ENCODE data around the gene RPIA.

Gene RPIA

DNA sequence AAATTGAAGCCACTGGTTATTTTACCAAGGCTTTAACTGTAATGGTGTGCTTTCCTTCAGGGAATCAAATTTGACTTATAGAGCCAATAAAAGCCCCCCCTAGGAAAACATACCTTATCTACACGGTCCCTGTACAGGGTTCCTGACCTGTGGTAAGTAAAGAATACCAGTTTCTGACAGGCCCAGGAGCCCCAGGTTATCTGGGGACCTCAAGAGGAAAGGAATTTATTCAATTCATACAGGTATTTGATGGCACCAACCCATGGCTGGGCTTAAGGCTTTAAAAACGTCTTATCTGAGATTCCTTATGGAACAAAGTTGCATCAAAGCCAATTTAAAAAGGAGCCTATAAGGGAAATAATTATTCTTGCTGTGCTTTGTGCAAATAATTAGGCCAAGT lies 7.0 kb upstream of the RPIA start:
- no peak for DNase-seq (ENCODE audit: low read depth in 1 of 2, low spot score in 1 of 2)

DNA sequence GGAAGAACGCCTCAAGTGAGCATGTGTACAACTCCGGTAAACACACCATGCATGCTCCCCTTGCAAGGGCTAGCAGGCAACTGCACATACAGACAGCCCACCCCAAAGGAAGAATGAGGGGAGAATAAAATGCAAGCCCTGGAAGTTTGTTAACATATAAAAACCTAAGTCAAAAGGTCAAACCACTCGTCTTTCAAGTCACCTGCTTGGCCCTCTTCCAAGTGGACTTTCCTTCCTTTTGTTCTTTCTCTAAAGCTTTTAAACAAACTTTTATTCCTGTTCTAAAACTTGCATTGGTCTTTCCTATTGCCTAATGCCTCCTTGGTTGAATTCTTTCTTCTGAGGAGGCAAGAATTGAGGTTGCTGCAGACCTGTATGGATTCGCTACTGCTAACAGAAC lies 5.2 kb upstream of the RPIA start:
- DNase-seq (ENCODE audit: low read depth in 1 of 2, low spot score in 1 of 2): no peak

DNA sequence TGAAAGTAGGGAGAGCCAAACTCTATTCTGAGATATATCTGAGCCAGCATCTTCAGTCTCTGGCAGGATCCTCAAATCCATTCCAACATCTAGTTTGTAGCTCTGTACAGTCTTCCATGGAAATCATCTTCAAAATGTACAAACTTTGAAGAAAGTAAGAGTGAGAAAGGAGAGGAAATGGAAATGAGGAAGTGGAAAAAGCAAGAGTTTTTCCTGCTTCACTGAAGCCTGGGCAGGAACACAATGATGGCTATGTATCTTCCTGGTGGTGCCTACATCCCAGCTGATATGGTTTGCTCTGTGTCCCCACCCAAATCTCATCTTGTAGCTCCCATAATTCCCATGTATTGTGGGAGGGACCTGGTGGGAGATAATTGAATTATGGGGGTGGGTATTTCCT lies 4.1 kb upstream of the RPIA start:
- DNase-seq (ENCODE audit: low read depth in 1 of 2, low spot score in 1 of 2): no peak

DNA sequence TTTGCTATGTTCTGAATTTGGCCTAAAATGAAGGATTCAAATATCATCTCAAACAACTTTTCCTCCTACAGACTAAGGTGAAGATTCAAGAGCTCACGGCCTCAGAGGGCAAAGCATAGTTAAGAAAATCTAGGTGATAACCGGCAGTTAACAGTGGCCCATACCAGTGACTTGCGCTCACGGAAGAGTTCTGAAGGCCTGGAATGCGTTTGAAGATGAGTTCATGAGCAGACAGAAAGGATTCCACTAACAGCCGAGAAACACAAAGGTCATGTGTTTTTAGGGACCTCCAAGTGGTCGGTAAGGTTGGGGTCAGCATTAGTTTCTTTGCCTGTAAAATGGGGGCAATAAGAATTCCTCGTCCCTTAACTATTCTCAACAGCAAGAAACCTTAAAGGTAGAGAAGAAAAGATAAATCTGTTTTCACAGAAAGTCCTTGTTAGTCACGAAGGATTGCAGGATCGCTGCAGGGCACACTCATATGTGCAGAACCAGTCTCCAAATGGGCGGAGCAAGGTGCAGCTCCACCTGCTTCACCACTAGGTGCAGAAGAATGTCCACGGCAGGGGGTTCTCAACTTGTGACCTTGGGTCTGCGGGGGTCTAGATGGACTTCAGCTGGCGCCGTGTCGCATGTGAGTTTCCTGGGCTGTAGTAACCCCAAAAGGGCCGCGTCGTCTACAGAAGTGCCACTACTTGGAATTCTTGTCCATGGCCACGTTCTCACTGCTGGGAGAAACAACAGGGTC lies 708 bp upstream of the RPIA start:
- peak in 1 of 2 donors; percentile 45 for DNase-seq (ENCODE audit: low read depth in 1 of 2, low spot score in 1 of 2)

DNA sequence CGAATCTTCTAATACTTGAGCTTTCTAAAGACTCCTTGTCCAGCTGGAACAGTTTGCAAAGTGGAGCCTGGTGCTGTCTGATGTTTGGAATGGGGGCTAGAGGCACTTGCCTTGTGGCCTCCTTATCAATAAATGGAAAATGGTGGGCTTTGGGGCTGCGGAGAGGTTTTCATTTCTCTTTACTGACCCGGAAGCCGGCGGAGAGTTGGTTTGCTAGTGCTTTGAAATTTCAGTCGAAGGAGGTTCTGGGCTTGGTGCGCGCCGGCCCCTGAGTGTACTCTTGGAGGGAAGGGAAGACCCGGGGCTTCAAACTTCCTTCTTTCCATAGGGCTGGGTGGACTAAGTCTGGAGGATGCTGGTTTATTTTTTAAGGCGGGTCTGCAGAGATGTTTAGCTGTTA lies 714 bp downstream of the RPIA start:
- DNase-seq (ENCODE audit: low read depth in 1 of 2, low spot score in 1 of 2): peak; percentile 2 to 8

DNA sequence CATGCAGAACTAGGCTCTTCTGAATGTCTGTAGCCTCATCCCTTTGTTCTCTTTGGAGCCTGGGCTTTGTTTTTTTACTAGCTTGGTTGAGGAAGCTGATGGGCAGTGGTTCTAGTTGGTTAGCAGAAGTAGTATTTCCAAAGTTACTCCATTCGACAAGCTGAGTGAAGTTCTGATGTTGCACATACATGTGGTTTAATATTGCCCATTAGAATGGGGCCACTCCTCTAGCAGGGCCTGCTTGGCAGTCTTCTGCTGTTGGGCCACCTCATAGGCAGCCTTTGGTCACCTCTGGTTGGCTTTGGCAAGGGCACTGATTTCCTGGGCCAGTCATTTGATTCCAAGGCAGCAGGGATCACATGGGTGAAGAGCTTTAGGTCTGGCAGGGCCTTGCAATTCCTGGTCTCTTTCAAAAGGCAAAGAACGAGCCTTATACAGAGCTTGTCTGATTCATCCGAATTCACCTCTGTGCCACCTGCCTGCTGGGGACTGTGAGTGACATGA lies 2.5 kb downstream of the RPIA start:
- DNase-seq (ENCODE audit: low read depth in 1 of 2, low spot score in 1 of 2): no peak

DNA sequence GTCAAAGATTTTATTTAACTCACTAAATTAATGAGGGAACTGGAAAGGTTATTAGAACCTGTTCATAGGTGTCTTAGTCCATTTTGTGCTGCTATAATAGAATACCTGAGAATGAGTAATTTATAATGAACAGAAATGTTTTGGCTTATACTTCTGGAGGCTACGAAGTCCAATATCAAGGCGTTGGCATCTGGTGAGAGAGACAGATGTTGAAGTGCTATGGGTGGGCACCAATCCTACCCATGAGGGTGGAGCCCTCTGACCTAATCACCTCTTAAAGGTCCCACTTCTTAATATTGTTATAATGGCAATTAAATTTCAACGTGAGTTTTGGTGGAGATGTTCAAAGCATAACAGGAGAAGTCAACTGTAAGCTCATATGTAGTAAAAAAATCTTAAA lies 5.1 kb downstream of the RPIA start:
- DNase-seq (ENCODE audit: low read depth in 1 of 2, low spot score in 1 of 2): no peak

DNA sequence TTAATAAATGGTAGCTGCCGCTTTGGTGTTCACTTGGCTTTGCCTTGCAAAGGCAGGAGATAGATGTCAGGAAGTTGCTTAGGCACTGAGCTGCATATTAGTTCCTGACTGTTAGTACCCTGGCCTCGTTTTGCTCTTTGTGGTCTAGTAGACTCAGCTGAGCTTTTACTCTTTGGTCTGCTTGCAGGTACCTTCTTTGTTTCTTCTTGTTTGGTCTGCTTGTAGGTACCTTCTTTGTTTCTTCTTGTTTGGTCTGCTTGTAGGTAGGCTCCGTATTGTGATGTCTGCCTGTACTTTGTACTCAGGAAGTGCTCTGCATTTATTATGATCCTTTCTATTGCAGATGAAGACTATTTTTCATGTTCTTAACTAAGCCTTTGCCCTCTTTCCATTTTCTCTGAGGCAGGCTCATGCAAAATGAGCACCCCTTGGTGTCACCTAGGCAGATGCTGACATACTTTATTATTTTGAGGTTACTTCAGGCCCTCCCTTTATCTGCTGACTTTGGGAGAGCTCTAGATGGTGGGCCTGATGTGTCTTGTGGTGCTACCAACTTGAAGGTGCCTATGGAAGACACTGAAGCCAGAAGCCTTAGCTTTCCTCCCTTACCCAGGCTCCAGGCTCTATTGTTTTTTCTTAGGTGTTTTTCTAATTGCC lies 6.0 kb downstream of the RPIA start:
- DNase-seq (ENCODE audit: low read depth in 1 of 2, low spot score in 1 of 2): no peak

DNA sequence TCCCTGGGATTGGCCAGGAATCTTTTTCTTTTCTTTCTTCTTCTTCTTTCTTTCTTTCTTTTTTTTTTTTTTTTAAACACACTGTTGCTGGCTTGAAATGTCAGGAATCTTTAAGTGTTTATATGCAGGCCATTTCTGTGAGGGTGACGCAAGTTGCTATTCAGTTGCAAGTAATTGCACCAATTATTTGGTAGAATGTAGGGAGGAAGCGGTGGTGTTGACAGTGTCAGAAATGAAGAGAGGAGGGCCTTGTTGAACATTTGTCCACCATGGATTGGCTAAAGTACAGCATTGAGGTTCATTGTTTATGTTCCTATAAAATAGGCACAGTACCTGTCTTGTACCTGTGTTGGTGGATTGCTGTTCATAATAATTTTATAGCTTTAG lies 6.5 kb downstream of the RPIA start:
- no peak for DNase-seq (ENCODE audit: low read depth in 1 of 2, low spot score in 1 of 2)

DNA sequence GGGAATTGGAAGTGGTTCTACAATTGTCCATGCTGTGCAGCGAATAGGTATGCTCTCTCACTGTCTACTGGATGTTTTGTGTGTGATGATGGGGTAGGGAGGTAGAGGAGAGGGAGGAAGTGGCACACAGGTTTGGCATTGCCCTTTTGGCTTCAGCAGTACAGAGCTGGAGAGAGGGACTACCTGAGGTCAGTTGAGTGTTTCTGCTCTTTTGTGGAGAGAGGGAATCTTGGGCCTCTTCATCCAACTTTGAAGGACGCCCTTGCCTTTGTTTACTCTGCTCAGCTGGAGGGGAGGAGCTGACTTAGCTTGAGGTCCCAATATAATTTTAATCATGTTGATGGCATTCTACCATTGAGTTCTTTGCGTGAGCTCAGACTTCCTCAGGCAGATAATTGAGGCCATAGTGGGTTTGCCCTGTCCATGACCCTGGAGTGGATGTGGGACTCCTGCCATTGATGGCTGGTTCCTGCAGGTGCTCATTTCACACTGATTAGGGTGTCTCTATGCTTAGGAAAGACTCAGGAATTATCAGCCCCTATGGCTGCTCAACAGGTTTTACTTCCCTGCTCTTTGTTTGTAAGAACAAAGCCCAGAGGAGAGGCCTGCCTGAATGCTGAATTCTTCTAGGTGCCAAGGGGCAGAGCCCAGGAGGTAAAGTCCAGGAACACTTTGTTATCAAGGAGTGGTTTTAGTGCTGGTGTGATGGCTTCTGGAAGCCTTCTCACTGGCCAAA lies 7.2 kb downstream of the RPIA start:
- DNase-seq (ENCODE audit: low read depth in 1 of 2, low spot score in 1 of 2): no peak

DNA sequence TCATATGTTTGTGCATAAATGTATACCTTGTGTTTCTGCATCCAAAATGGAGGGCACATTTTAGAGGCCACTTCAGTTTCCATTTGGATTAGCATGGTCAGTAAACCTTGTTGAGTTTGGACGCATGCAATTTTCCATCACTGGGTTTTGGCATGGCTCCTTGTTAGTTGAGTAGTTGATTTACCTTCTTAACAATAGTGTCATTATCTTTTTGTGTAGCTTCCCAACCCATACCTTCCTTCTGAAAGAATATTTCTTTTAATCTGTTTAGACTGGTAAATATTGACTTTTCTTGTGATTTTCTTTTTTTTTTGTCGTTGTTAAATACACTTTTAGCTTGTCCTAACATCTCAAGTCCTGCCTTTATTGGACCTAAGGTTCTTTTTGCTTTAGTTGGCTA lies 15.5 kb downstream of the RPIA start:
- no peak for DNase-seq (ENCODE audit: low read depth in 1 of 2, low spot score in 1 of 2)

DNA sequence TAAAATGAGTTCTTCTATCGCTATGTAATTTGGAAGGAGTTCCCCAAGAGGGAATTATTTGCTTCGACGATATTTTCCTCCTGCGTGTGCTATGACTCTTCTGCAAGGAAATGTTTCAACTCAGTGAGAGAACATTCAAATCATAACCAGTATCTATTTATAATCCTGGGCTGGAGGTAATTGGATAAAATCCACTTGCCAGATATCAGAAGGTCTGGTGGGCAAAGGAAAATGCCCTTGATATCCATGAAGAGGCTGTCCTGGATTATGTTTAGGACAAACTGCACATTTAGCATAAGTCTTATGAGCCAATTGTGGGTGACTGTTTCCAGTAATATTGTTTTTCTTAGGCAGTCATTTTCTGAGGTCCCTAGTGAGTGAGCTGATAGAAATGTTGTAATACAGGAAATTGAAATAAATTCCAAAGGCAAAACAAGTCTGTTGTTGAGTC lies 17.7 kb downstream of the RPIA start:
- DNase-seq (ENCODE audit: low read depth in 1 of 2, low spot score in 1 of 2): no peak

DNA sequence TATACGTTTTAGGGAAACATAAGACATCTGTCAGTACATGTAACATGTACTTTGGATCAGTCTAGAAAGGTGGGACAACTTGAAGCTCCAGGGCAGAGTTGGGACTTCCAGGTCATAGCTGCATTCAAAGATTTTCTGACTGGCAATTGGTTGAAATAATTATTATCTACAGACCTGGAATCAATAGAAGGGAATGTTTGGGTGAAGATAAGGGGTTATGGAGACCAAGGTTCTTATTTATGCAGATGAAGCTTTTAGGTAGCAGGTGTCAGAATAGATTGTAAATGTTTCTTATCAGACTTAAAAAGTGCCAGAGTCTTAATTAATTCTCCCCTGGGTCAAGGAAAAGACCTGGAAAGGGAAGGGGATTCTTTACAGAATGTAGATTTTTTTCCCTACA lies 19.8 kb downstream of the RPIA start:
- DNase-seq (ENCODE audit: low read depth in 1 of 2, low spot score in 1 of 2): no peak

DNA sequence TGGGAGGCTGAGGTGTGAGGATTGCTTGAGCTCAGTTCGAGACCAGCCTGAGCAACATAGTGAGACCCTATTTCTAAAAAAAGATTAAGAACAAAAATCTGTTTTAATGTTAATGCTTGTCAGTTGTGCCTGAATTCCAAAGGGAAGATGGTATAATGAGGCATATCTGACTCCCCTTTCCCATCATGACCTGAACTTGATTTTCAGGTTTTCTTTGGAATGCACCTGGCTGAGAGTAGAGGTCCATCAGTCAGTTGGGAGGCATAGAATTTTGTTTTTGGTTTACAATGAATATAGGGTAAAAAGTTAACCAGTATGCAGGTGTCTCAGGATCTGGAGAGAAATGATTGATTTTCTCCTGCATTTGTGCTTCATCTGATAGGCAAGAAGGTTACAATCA lies 20.4 kb downstream of the RPIA start:
- no peak for DNase-seq (ENCODE audit: low read depth in 1 of 2, low spot score in 1 of 2)

DNA sequence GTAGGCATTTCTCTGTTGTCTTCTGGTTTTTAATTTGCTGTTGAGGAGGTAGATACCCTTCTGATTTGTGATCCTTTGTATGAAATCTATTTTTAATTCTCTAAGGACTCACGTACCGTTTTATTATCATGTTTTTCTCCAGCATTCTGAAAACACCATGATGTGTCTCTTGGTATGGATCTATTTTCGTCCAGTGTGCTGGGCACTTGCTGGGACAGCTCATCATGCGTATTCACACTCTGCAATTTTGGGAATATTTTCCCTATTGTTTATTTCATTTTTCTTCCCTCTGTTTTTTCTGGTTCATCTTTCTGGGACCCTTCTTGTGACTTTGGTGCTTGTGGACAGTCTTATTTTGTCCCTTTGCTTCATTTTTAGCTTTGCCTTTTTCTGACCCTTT lies 21.9 kb downstream of the RPIA start:
- DNase-seq (ENCODE audit: low read depth in 1 of 2, low spot score in 1 of 2): no peak

DNA sequence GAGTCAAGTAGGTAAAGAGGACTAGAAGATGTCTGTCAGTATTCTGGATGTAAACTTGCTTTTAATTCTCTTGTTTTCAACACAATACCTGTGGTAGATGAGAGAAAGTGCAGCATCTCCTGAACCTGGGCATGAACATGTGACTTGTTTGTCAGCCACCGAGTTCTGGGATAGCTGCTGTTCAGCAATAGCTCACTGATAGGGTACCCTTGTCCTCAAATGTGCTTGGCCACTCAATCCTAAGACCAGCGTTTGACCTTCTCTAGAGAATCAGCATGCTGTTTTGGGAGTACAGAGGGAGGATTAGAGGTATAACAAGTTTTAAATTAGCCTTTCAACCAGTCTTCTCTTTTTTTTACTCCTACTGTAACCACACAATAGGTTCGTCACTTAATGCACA lies 23.2 kb downstream of the RPIA start:
- DNase-seq (ENCODE audit: low read depth in 1 of 2, low spot score in 1 of 2): no peak

DNA sequence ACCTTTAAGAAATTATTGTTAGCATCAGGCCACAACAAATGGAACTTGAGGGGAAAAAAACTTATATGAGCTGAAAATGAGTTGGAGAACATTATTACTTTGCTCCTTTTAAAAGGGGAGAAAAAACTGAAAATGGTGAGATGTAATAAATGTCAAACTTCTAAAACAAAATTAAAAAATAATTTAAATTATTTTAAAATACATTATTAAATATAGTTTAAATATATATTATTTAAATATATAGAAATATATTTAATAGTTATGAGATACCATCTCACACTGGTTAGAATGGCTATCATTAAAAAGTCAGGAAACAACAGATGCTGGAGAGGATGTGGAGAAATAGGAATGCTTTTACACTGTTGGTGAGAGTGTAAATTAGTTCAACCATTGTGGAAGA lies 28.9 kb downstream of the RPIA start:
- no peak for DNase-seq (ENCODE audit: low read depth in 1 of 2, low spot score in 1 of 2)

DNA sequence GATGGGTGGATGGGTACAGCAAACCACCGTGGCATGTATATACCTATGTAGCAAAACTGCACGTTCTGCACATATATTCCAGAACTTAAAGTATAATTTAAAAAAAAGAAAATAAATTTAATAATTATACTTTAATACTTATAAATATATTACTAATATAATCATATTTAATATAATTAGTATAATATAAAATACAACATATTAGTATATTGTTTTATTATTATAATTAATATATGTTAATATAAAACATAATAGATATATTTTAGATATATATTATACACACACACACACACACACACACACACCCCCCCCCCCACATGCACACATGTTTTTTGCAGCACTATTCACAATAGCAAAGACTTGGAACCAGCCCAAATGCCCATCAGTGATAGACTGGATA lies 29.8 kb downstream of the RPIA start:
- DNase-seq (ENCODE audit: low read depth in 1 of 2, low spot score in 1 of 2): no peak

DNA sequence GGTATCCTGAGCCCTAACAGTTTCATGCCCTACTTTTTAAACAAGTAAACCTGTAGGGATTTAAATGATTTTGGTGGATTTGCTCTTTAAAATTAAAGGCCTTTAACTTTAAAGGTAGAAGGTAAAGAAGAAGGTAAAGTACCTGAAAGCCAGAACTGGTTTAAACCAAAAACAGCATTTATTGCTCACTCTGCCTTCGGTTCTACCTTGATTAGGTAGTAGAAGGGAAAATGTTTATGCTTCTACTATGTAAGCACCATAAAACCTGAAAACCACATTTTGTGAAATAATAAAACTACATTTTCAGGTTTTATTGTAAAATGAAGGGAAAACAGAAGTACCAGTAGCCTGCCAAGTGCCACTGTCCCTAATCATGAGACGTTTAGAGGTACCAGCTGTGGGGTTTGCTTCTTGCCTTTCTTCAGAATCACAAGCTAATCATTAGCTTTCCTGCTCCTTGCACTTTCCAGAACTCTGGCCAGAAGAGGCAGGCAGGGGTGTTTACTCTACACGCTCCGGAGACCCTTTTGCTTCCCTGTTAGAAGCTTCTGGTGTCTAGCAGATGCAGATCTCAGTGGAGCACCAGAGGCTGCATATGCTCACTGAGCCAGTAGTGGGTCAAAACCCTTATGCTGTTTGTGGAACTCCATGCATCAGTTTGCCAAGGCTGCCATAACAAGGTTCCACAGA lies 33.3 kb downstream of the RPIA start:
- no peak for DNase-seq (ENCODE audit: low read depth in 1 of 2, low spot score in 1 of 2)

DNA sequence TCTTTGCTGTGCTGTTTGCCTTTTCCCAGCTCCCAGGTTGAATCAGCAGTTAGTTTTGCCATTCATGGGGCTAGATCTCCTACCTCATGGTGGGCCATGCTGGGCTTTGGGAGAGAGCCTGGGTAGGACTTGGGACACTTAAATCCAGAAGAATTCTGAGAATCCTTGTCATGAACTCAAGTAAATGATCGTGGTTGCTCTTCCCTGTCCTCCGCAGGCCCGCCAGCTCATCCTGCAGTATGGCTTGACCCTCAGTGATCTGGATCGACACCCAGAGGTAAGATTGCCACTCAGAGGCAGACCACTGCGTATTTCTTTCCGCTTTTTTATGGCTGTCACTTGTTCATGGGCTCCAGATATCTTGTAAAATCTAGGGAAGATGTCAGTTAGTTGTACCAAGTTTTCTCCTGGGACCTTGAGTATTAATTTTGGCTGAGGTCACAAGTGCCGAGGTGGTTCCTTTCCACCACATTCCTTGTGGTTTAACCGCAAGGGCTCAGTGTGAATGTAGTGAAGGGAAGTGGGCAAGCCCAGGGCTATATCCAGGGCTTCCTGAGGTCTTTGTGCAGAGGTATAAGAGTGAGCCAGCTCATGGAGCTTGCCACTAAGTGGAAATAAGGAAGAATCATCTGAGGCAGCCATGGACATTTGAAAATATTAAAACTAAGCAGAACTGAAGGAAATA lies 37.7 kb downstream of the RPIA start:
- DNase-seq (ENCODE audit: low read depth in 1 of 2, low spot score in 1 of 2): no peak

All from activated CD4-positive, alpha-beta T cell treated with anti-CD3 and anti-CD28 coated beads, Interleukin-2, amount 50 U/mL, for 24 hours (primary cell).